ENCODE data around the gene POU2F2. TPM values are rescaled to one million over a fixed set of nuclear protein-coding genes. Genes with fewer than 3 reads are reported as not detected.

The POU2F2 gene
- total RNA-seq, 1 experiment from 2014 or later, result 6.0 TPM

GRCh38 chr19:42053037-42053935 is 79.0 kb downstream of the POU2F2 start (continued):
- TF ChIP-seq AR (CRISPR knock-in tag; IDR thresholded peaks at IDR 0.05) (no peak), RORB (CRISPR knock-in tag; IDR thresholded peaks at IDR 0.05) (no peak), NR3C1 (CRISPR knock-in tag; conservative IDR thresholded peaks at IDR 0.05; ENCODE audit: low read depth) (no peak), PRRX2 (CRISPR knock-in tag; IDR thresholded peaks at IDR 0.05) (no peak), ZNF532 (CRISPR knock-in tag; IDR thresholded peaks at IDR 0.05; ENCODE audit: borderline replicate concordance) (no peak)

GRCh38 chr19:42052241-42052863 is 79.9 kb downstream of the POU2F2 start:
- DNase-seq (ENCODE audit: low spot score) (no peak), ATAC-seq (no peak)
- POLR2A ChIA-PET, result interaction anchor here (0.6 kb wide), 1 partner anchor 1635 kb away, joined by 5 read pairs; no protein-coding TSS in a partner anchor
- H3K9me3 Mint-ChIP-seq, result no peaks in the 10 kb centered on the region
- H3K27me3 Mint-ChIP-seq (ENCODE audit: low read depth), result no peaks in the 10 kb centered on the region
- no peak overlapping the region for H3K4me3 Mint-ChIP-seq
- H3K4me1 Mint-ChIP-seq, result no peaks in the 10 kb centered on the region
- no peak overlapping the region for H3K27ac Mint-ChIP-seq
- CTCF ChIA-PET, result interaction anchor here (1.6 to 1.8 kb wide), 2 partner anchors 17 to 24 kb away, joined by 8 read pairs; no protein-coding TSS in a partner anchor
- H3K36me3 Mint-ChIP-seq, result peaks cover 40% of the 10 kb centered on the region
- no peak for TF ChIP-seq ZNF532 (CRISPR knock-in tag; IDR thresholded peaks at IDR 0.05; ENCODE audit: borderline replicate concordance)
- TF ChIP-seq USF2 (CRISPR knock-in tag; IDR thresholded peaks at IDR 0.05), result no peak
- TF ChIP-seq GRHL2 (CRISPR knock-in tag; IDR thresholded peaks at IDR 0.05; ENCODE audit: insufficient replicate concordance, severe bottlenecking), result no peak
- no peak for TF ChIP-seq ZNF121 (CRISPR knock-in tag; IDR thresholded peaks at IDR 0.05)
- TF ChIP-seq TCF7 (CRISPR knock-in tag; IDR thresholded peaks at IDR 0.05; ENCODE audit: low read depth), result no peak
- no peak for TF ChIP-seq MYBL2 (CRISPR knock-in tag; IDR thresholded peaks at IDR 0.05)
- no peak for TF ChIP-seq E2F4 (CRISPR knock-in tag; IDR thresholded peaks at IDR 0.05; ENCODE audit: borderline replicate concordance, low read depth)
- TF ChIP-seq ZNF281 (CRISPR knock-in tag; IDR thresholded peaks at IDR 0.05), result no peak
- no peak for TF ChIP-seq ATF1 (CRISPR knock-in tag; IDR thresholded peaks at IDR 0.05)
- TF ChIP-seq ZNF219 (CRISPR knock-in tag; IDR thresholded peaks at IDR 0.05; ENCODE audit: borderline replicate concordance), result no peak

All from WTC11 (cell line).